ENCODE results near the gene ZC3H7A. TPM values are rescaled to one million over a fixed set of nuclear protein-coding genes. Genes with fewer than 3 reads are reported as not detected.

Gene ZC3H7A
- total RNA-seq, 2 experiments from 2014 or later, result 32.1 to 68.6 TPM

GRCh38 chr16:11797957-11798299 lies 870 bp upstream of the ZC3H7A start:
- intact Hi-C loops (cut with micrococcal nuclease; ENCODE audit: unreplicated experiment), result loop anchor here (2.0 kb wide), 3 partner anchors 29 to 109 kb away; partner anchors contain the start of gene TXNDC11
- TF ChIP-seq CTCF (conservative IDR thresholded peaks at IDR 0.05; ENCODE audit: low read length) (no peak), EZH2phosphoT487 (IDR thresholded peaks at IDR 0.05; ENCODE audit: borderline replicate concordance, low read depth, low read length) (no peak)

GRCh38 chr16:11796227-11797165 lies 562 bp downstream of the ZC3H7A start:
- Histone ChIP-seq H4K20me1 (ENCODE audit: insufficient read depth, low read length) (peaks cover 34% of the 10 kb centered on the region), H3K9me3 (ENCODE audit: low read length) (no peaks in the 10 kb centered on the region), H3K79me2 (ENCODE audit: insufficient read depth, low read depth, low read length) (peaks cover 77% of the 10 kb centered on the region), H3K27ac (ENCODE audit: low read depth, low read length, poor library complexity, severe bottlenecking) (peak overlapping the region; percentile 64), H3K4me1 (ENCODE audit: insufficient read depth, low read length, poor library complexity, severe bottlenecking) (peaks cover 70% of the 10 kb centered on the region), H3K4me3 (ENCODE audit: low read depth, low read length, poor library complexity, severe bottlenecking) (peak overlapping the region; percentile 92), H3K9me2 (ENCODE audit: insufficient read depth, low read length) (no peaks in the 10 kb centered on the region), H3K36me3 (ENCODE audit: insufficient read depth, low read length) (peaks cover 34% of the 10 kb centered on the region), H2AFZ (ENCODE audit: low read length) (no peak overlapping the region; the same call in 1 of the 2 replicates), H3K4me2 (ENCODE audit: low read length) (peak overlapping the region; percentile 97)
- intact Hi-C loops (cut with micrococcal nuclease; ENCODE audit: unreplicated experiment), result loop anchor here (2.0 kb wide), 3 partner anchors 28 to 108 kb away; partner anchors contain the start of gene TXNDC11
- ChIA-PET CTCF (ENCODE audit: unreplicated experiment) (interaction anchor here (0.6 to 1.0 kb wide), 4 partner anchors 30 to 228 kb away, joined by 3 to 5 read pairs (median 4); no protein-coding TSS in a partner anchor), POLR2A (interaction anchor here (0.5 to 2.4 kb wide), 9 partner anchors 10 to 299 kb away, joined by 3 to 17 read pairs (median 5); no protein-coding TSS in a partner anchor)
- TF ChIP-seq EZH2phosphoT487 (IDR thresholded peaks at IDR 0.05; ENCODE audit: borderline replicate concordance, low read depth, low read length) (no peak), CTCF (conservative IDR thresholded peaks at IDR 0.05; ENCODE audit: low read length) (no peak)
- BruUV-seq (replicated peaks), result no TSS peak
- DNase-seq (ENCODE audit: low spot score), result peak; percentile 31

More at GRCh38 chr16:11797957-11798299, 870 bp upstream of the ZC3H7A start:
- Histone ChIP-seq H3K4me3 (ENCODE audit: low read depth, low read length, poor library complexity, severe bottlenecking) (peak overlapping the region; percentile 92), H3K79me2 (ENCODE audit: insufficient read depth, low read depth, low read length) (peaks cover 63% of the 10 kb centered on the region), H3K4me1 (ENCODE audit: insufficient read depth, low read length, poor library complexity, severe bottlenecking) (peaks cover 56% of the 10 kb centered on the region), H3K36me3 (ENCODE audit: insufficient read depth, low read length) (peaks cover 28% of the 10 kb centered on the region), H4K20me1 (ENCODE audit: insufficient read depth, low read length) (peaks cover 21% of the 10 kb centered on the region), H2AFZ (ENCODE audit: low read length) (peak overlapping the region; percentile 25; the same call in 1 of the 2 replicates), H3K27ac (ENCODE audit: low read depth, low read length, poor library complexity, severe bottlenecking) (peak overlapping the region; percentile 79), H3K4me2 (ENCODE audit: low read length) (peak overlapping the region; percentile 71), H3K9me3 (ENCODE audit: low read length) (no peaks in the 10 kb centered on the region), H3K9me2 (ENCODE audit: insufficient read depth, low read length) (no peaks in the 10 kb centered on the region)
- POLR2A ChIA-PET, result interaction anchor here (0.5 to 2.5 kb wide), 14 partner anchors 9 to 162 kb away, joined by 3 to 17 read pairs (median 5); no protein-coding TSS in a partner anchor
- CTCF ChIA-PET (ENCODE audit: unreplicated experiment), result interaction anchor here (0.6 to 1.4 kb wide), 6 partner anchors 12 to 1055 kb away, joined by 3 to 7 read pairs (median 3); no protein-coding TSS in a partner anchor
- peak; percentile 42 for DNase-seq (ENCODE audit: low spot score)
- no TSS peak for BruUV-seq (replicated peaks)
